ENCODE measurements around the gene SYNE1. TPM values are rescaled to one million over a fixed set of nuclear protein-coding genes. Genes with fewer than 3 reads are reported as not detected.
A peak's percentile ranks its signal among the peaks of the same experiment; 100 is the strongest.

SYNE1 gene
- total and polyA plus RNA-seq, 2 experiments from 2014 or later, result 14.6 to 83.9 TPM

DNA sequence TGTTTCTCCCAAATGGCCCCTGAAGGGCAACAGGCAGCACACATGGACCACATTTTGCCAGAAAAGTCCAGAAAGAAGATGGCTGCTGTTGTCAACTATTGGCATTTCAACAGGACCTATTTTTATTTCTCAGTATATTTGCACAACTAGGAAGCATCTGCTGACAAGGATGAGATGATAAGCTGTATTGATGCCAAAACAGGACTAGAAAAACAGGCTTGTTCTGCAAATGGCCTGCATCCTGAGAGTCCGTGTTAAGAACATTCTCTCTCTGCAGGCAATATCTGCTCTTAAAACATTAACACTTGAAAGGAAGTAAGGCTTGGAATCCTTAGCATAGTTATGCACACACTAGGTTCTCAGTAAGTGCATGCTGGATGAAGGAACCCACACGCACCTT, 546.0 kb downstream of the SYNE1 start:
- TF ChIP-seq CTCF (IDR thresholded peaks at IDR 0.05; ENCODE audit: low read depth, low read length), result no peak
- no peaks in the 10 kb centered on the region for H3K9me3 ChIP-seq (ENCODE audit: low read depth)
- H3K27ac ChIP-seq, result no peak overlapping the region

GRCh38 chr6:152089992-152090391, 547.2 kb downstream of the SYNE1 start:
- no peaks in the 10 kb centered on the region for H3K9me3 ChIP-seq (ENCODE audit: low read depth)
- H3K27ac ChIP-seq, result no peak overlapping the region
- TF ChIP-seq CTCF (IDR thresholded peaks at IDR 0.05; ENCODE audit: low read depth, low read length), result no peak
- no peak overlapping the region for H3K4me3 ChIP-seq
- no peaks in the 10 kb centered on the region for H3K36me3 ChIP-seq
- H3K4me1 ChIP-seq (ENCODE audit: low read depth), result peaks cover 32% of the 10 kb centered on the region
- peak in 1 of 2 donors; percentile 62 for DNase-seq (ENCODE audit: low read depth in 1 of 2, low spot score in 1 of 2)
- no peaks in the 10 kb centered on the region for H3K27me3 ChIP-seq

More for the DNA sequence above, 546.0 kb downstream of the SYNE1 start:
- Histone ChIP-seq H3K27me3 (no peaks in the 10 kb centered on the region), H3K4me1 (ENCODE audit: low read depth) (peaks cover 22% of the 10 kb centered on the region), H3K4me3 (no peak overlapping the region), H3K36me3 (no peaks in the 10 kb centered on the region)
- DNase-seq (ENCODE audit: low read depth in 1 of 2, low spot score in 1 of 2), result peak in 1 of 2 donors; percentile 55

GRCh38 chr6:152087701-152088100, 549.5 kb downstream of the SYNE1 start:
- Histone ChIP-seq H3K4me3 (no peak overlapping the region), H3K27me3 (no peaks in the 10 kb centered on the region), H3K9me3 (ENCODE audit: low read depth) (no peaks in the 10 kb centered on the region), H3K4me1 (ENCODE audit: low read depth) (peaks cover 26% of the 10 kb centered on the region), H3K27ac (no peak overlapping the region), H3K36me3 (no peaks in the 10 kb centered on the region)
- no peak for TF ChIP-seq CTCF (IDR thresholded peaks at IDR 0.05; ENCODE audit: low read depth, low read length)
- DNase-seq (ENCODE audit: low read depth in 1 of 2, low spot score in 1 of 2), result no peak

- no peak for TF ChIP-seq CTCF (IDR thresholded peaks at IDR 0.05; ENCODE audit: low read depth, low read length)
- Histone ChIP-seq H3K27ac (no peak overlapping the region), H3K4me3 (no peak overlapping the region), H3K27me3 (no peaks in the 10 kb centered on the region), H3K4me1 (ENCODE audit: low read depth) (peaks cover 20% of the 10 kb centered on the region), H3K36me3 (no peaks in the 10 kb centered on the region), H3K9me3 (ENCODE audit: low read depth) (no peaks in the 10 kb centered on the region)
- no peak for DNase-seq (ENCODE audit: low read depth in 1 of 2, low spot score in 1 of 2)
These were observed 550.1 kb downstream of the SYNE1 start for GRCh38 chr6:152087096-152087495.

- H3K4me3 ChIP-seq, result no peak overlapping the region
- DNase-seq (ENCODE audit: low read depth in 1 of 2, low spot score in 1 of 2), result no peak
- no peaks in the 10 kb centered on the region for H3K36me3 ChIP-seq
- H3K9me3 ChIP-seq (ENCODE audit: low read depth), result no peaks in the 10 kb centered on the region
- H3K4me1 ChIP-seq (ENCODE audit: low read depth), result peaks cover 14% of the 10 kb centered on the region
- no peak for TF ChIP-seq CTCF (IDR thresholded peaks at IDR 0.05; ENCODE audit: low read depth, low read length)
- H3K27ac ChIP-seq, result no peak overlapping the region
- H3K27me3 ChIP-seq, result no peaks in the 10 kb centered on the region
These were observed 550.8 kb downstream of the SYNE1 start for GRCh38 chr6:152086223-152086873.

All from cardiac muscle cell (in vitro differentiated cells and primary cell).